Spinal cord (tissue), 10 donors: ENCODE measurements around the gene ZNF281. TPM values are rescaled to one million over a fixed set of nuclear protein-coding genes. Genes with fewer than 3 reads are reported as not detected.
"Not testable (repeated sequence)": the region's sequence is repeated elsewhere in the genome, so short reads cannot be mapped to it uniquely, and the experiment has no call there.

ENCODE experiments used
- DNase-seq, 6 donors: peaks; one replicate each; pipeline versions ENCODE4 v3.0.0 to v3.0.0-alpha.2; 2013 to 2015; ENCODE audit warnings: low spot score in 6 of 6, low read depth in 4 of 6
- H3K27ac ChIP-seq: one replicate; pipeline ENCODE4 v1.5.1; 2013; ENCODE audit warnings: low read depth, low read length, control low read depth
- H3K27me3 ChIP-seq: one replicate; pipeline ENCODE4 v1.6.1; 2013; ENCODE audit warnings: low read length; ENCODE audit not compliant: control insufficient read depth, insufficient read depth
- H3K36me3 ChIP-seq: one replicate; pipeline ENCODE4 v1.6.1; 2013; ENCODE audit warnings: low read length; ENCODE audit not compliant: control insufficient read depth, insufficient read depth
- H3K4me1 ChIP-seq: one replicate; pipeline ENCODE4 v1.6.1; 2013; ENCODE audit warnings: low read length; ENCODE audit not compliant: control insufficient read depth, insufficient read depth
- H3K4me3 ChIP-seq: one replicate; pipeline ENCODE4 v1.5.1; 2013; ENCODE audit warnings: low read depth, low read length, control low read depth
- H3K9me3 ChIP-seq: one replicate; pipeline ENCODE4 v1.6.1; 2013; ENCODE audit warnings: low read length; ENCODE audit not compliant: control insufficient read depth, insufficient read depth
- WGBS: methylation state at CpG from one replicate; pipeline ENCODE4 v1.1.5; 2013; ENCODE audit warnings: missing lambda C conversion rate; ENCODE audit not compliant: insufficient coverage; 5-methylcytosine and 5-hydroxymethylcytosine counted together
- polyA plus RNA-seq, 2 donors: library from polyadenylated mRNA; unstranded; fragments of 120-200 nt; gene quantifications; one replicate each; pipeline ENCODE4 v1.2.1, GENCODE V29; 2013; ENCODE audit not compliant: insufficient read length in 2 of 2
- total RNA-seq, 2 donors: library from RNA; depleted of rRNA in 1 of 2; stranded (reverse); fragments of 120-200 nt in 1 of 2; fragments of >200 nt in 1 of 2; gene quantifications; one replicate each; pipeline versions ENCODE4 v1.2.3 to v1.2.4, GENCODE V29; 2013 to 2014
- donor health status: healthy.

The ZNF281 gene
- total and polyA plus RNA-seq, 4 donors: 15.9 to 27.5 (median 20.3) TPM

GRCh38 chr1:200357925-200358324 is 51.9 kb downstream of the ZNF281 start:
- H3K4me1 ChIP-seq, H3K36me3 ChIP-seq, H3K27ac ChIP-seq, H3K27me3 ChIP-seq, DNase-seq, H3K4me3 ChIP-seq, H3K9me3 ChIP-seq: not testable (repeated sequence)
- 83% methylated on average over 1 of the region's 6 CpGs for WGBS

DNA sequence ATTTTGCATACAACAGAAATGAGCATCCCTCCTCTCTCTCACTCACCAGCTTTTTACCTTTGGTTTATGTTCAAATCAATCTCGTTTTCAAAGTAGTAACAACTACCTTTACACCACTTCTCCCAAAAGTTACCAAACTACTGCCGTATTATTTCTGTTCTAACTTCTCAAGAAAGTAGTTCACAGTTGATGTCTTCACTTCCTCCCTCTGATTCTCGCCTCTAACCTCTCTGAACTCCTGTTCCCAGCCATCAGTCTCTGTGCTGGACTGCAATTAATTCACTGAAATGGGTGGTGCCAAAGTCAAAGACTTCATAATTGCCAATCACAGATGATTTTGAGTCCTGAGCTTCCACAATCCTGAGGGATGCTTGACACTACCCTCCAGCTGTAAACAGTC is 54.0 kb downstream of the ZNF281 start:
- no peaks in the 10 kb centered on the region for H3K9me3 ChIP-seq
- no peaks in the 10 kb centered on the region for H3K36me3 ChIP-seq
- H3K4me3 ChIP-seq: no peak overlapping the region
- no peaks in the 10 kb centered on the region for H3K27me3 ChIP-seq
- WGBS: 92% methylated on average over 3 of the region's 3 CpGs
- DNase-seq: no peak
- H3K4me1 ChIP-seq: no peaks in the 10 kb centered on the region
- H3K27ac ChIP-seq: no peak overlapping the region

Other genes with a start within 250 kb of the ZNF281 start
- gene KIF14, start 210.7 kb upstream of the ZNF281 start, total RNA-seq: 1 to 10 TPM; 4.4 to 5.2 TPM
- gene KIF14, start 210.7 kb upstream of the ZNF281 start, polyA plus RNA-seq: 1 to 10 TPM; 2.7 to 4.4 TPM